ENCODE measurements around the gene TEX10.
A peak's percentile ranks its signal among the peaks of the same experiment; 100 is the strongest.
"Not testable (repeated sequence)": the region's sequence is repeated elsewhere in the genome, so short reads cannot be mapped to it uniquely, and the experiment has no call there.

The TEX10 gene

GRCh38 chr9:100352727-100353505, at the start of gene TEX10:
TEX10 (minus strand) TSS chr9:100352942; CDS start chr9:100349363, 3,579 bp downstream.
- peak; percentile 96 for DNase-seq

DNA sequence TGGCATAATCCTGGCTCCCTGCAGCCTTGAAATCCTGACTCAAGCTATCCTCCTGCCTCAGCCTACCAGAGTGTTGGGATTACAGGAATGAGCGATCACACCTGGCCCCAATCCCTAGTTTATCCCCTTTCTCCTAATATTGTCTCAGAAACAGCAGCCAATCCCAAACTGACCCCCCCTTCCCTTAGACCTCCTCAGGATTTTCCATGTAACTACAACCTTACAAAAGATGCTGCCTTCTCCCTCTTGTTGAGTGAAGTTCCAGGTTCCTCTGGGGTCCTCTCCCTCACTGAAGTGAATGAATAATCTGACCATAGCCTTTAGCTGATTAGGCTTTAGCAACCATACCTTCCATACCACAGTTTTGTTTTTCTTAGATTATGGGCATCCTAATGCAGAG, 48.3 kb upstream of the TEX10 start:
- DNase-seq, result no peak

DNA sequence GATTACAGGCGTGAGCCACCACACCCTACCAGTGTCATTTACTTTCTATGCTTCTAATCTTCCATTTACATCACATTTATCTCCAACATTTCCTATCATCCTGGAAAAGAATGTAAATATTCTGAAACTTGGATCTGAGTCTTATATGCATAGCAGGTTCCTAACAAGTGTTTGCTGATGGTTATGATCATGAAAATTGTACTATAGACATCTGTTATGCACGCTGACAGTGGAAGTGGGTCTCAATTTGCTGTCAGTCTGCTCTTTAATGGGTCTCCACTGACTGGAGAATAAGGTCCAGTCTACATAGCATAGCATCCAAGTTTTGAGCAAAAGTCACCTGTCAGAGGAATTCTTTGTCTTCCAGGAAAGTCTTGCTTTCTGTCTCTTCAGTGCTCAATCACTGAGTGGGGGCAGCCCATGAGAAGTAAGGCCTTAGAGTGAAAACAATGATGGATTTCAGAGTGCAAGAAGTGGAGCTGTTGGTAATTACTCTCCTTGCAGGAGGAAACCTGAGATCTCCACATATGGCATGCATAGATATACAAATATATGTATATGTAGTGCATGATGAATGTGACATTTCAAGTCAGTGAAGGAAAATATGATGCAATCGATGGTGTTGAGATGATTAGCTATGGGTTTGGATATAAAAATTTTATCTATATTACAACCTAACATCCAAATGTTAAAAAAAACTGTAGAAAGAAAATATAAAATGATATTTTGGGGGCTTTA, 45.0 kb upstream of the TEX10 start:
- DNase-seq, result no peak

DNA sequence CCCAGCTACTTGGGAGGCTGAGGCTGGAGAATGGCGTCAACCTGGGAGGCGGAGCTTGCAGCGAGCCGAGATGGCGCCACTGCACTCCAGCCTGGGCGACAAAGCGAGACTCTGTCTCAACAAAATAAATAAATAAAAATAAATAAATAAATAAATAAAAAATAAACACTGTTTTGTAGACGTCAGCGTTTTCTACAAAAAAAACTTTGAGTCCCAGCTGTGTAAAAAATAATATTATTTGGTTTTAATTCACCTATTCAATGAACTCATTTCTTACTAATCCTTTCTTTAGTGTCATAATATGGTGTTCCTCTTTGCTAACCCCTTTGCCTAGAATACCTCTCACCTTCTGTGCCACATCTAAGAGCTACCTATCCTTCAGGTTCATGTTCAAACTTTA, 44.0 kb upstream of the TEX10 start:
- no peak for DNase-seq

GRCh38 chr9:100394816-100395215, 42.1 kb upstream of the TEX10 start:
- no peak for DNase-seq

DNA sequence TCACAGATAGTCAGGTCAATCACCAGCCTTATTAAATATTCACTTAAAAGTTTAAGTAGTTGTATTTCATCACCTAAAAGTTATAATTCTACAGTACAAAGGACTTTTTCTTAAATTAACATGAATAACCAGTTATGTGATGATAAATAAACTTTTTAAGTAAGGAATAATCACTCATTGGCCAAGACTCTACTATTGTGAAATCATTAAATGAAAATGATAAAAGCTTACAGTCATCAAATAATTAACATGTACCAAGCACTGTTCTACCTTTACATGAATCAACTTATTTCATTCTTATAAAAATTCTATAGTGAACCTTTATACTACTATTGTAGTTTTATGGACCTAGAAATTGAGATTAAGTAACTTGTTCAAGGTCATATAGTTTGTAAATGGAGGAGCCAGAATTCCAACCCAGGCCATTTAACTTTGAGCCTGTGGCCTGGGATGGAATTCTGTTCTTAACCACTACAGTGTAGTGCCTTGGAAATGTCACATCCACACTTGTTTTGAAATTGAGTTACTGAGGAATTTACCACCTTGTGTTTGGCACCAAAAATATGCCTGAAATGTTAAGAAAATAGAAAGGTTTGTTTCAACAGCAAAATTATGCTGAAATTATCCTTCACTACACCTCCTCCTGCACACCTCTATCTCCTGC, 41.4 kb upstream of the TEX10 start:
- DNase-seq, result no peak

DNA sequence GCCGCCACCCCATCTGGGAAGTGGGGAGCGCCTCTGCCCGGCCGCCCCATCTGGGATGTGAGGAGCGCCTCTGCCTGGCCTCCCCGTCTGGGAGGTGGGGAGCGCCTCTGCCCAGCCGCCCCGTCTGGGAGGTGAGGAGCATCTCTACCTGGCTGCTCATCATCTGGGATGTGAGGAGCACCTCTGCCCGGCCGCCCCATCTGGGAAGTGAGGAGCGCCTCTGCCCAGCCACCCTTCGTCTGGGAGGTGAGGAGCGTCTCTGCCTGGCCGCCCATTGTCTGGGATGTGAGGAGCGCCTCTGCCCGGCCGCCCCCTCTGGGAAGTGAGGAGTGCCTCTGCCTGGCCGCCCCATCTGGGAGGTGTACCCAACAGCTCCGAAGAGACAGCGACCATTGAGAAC, 40.2 kb upstream of the TEX10 start:
- DNase-seq, result not testable (repeated sequence)

DNA sequence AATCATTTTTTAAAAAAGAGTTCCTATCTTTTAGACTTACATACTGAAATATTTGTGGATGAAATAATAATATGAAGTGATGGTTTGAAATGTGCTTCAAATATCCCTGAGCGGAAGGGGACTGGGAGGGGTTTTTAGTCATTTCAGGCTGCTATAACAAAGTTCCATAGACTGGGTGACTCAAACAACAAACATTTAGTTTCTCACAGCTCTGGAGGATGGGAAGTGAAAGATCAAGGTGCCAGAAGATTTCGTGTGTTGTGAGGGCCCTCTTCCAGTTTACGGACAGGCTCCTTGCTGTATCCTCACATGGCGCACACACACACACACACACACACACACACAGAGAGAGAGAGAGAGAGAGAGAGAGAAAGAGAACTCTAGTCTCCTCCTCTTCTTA, 27.1 kb upstream of the TEX10 start:
- DNase-seq, result no peak

- DNase-seq, result no peak
These were observed 24.3 kb upstream of the TEX10 start for GRCh38 chr9:100377015-100377414.

DNA sequence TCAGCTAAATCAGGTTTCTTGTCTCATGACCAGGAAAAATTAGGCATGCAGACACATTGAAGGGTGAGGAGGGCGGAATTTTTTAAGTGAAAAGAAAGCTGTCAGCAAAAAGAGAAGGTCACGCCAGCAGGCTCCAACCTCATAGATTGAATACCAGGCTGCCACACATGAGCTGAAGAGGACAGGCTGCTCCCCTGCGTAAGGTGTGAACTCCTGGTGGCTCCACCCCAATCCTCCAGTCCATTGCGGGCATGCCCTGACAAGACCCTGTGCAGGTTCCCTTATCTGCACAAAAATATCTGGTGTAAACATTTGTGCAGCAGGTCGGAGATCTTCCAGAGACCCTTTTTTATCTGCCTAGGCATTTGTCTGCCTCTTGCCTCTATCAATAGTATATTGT, 22.9 kb upstream of the TEX10 start:
- no peak for DNase-seq

GRCh38 chr9:100372648-100373047, 19.9 kb upstream of the TEX10 start:
- no peak for DNase-seq

DNA sequence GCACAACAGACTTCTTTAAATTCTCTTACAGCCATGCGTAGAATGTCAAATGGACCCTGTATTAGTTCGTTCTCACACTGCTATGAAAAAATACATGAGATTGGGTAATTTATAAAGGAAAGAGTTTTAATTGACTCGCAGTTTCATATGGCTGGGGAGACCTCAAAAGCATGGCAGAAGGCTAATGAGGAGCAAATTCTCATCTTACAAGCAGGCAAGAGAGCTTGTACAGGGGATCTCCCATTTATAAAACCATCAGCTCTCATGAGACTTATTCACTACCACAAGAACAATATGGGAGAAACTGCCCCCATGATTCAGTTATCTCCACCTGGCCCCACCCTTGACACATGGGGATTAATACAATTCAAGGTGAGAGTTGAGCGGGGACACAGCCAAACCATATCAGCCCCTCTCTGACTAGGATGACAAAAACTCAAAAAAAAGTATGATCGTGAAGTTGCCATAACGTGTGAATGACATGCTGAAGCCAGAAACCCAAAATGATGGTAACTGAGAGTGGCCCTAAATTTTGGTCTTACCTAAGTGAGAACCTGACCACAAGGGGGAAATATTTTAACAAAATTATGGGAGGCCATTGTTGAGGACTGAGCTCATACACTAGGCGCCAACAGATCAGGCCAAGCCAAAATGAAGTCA, 17.5 kb upstream of the TEX10 start:
- no peak for DNase-seq

DNA sequence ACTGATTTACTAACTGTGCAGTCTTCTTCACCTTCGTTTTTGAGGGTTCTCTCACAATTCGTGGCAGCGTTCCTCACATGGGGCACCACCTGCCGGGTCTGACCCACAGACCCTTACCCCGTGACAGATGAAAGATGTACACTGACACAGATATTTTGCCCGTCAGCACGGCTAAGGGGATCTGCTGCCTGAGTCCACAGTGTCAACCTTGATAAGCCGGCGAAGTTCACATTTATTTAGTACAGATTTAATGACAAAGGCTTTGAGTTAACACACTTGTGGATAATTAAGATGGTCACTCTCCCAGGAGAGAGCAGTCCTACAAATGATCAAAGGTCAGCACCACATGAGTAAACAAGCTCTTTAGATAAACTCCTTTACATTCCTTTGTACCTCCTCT, 15.9 kb upstream of the TEX10 start:
- DNase-seq, result no peak

- DNase-seq, result no peak
These were observed 13.4 kb upstream of the TEX10 start for GRCh38 chr9:100366121-100366520.

- DNase-seq, result no peak
These were observed 11.3 kb upstream of the TEX10 start for GRCh38 chr9:100364013-100364412.

DNA sequence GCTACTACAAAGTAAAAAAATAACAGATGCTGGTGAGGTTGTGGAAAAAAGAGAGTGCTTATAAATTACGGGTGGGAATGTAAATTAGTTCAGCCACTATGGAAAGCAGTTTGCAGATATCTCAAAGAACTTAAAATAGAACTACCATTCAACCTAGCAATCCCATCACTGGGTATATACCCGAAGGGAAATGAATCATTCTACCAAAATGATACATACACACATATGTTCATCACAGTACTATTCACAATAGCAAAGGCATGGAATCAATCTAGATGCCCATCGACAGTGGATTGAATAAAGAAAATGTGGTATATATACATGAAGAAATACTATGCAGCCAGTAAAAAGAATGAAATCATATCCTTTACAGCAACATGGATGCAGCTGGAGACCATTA, 6.3 kb upstream of the TEX10 start:
- no peak for DNase-seq

DNA sequence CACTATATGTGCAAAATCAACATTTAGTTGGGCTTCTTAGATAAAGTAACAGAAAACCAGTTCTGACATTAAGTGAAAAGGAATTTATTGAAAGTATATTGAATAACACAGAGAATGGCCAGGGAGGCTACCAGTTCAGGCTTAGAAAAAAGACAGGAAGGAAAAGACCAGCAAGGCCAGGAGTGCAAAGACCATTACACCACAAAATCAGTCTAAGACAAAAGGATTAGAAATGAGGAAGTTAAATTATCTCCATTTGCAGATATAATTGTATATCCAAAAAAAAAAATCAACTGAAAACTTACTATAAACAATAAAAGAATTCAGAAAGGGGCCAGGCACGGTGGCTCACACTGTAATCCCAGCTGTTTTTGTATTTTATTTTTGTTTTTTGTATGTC, 4.8 kb upstream of the TEX10 start:
- DNase-seq, result no peak

GRCh38 chr9:100355561-100355960, 2.8 kb upstream of the TEX10 start:
- DNase-seq, result no peak

DNA sequence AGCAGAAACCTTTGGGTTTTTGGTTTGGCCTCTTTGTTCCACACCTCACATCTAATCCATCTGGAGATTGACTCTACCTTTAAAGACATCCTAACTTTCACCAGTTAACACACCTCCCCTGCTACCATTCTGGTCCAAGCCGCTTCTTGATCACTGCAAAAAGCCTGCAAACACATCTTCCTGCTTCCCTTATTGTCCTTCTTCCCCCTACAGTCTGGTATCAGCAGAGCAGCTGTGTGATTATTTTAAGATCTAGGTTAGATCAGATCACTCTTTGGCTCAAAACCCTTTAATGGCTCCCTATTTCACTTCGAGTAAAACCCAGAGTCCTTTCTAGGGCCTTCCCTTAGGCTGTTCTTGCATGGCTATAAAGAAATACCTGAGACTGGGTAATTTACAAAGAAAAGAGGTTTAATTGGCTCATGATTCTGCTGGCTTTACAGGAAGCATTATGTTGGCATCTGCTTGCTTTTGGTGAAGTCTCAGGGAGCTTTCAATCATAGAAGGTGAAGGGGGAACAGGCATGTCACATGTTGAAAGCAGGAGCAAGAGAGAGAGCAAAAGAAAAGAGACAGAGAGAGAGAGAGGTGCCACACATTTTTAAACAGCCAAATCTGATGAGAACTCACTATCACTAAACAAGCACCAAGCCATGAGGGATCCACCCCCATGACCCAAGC, 1.5 kb upstream of the TEX10 start:
- DNase-seq, result no peak

- DNase-seq, result no peak
These were observed 478 bp downstream of the TEX10 start for GRCh38 chr9:100352201-100352726.

- no peak for DNase-seq
These were observed 1.2 kb downstream of the TEX10 start for GRCh38 chr9:100351508-100351907.

- no peak for DNase-seq
These were observed 2.6 kb downstream of the TEX10 start for GRCh38 chr9:100350188-100350587.

GRCh38 chr9:100346836-100347235, 5.9 kb downstream of the TEX10 start:
- DNase-seq, result no peak
